Measurements from ENCODE around the gene GARNL3.

GRCh38 chr9:127216210-127216887 lies 48.2 kb upstream of the GARNL3 start:
- TF ChIP-seq CTCF (IDR thresholded peaks at IDR 0.05) (no peak), EZH2 (IDR thresholded peaks at IDR 0.05) (no peak)
